Measurements from ENCODE around the gene CFAP97D2.

GRCh38 chr13:114263578-114263977, 84.5 kb downstream of the CFAP97D2 start:
- TF ChIP-seq CTCF (conservative IDR thresholded peaks at IDR 0.05 in 1 of 2, IDR thresholded peaks at IDR 0.05 in 1 of 2; ENCODE audit: extremely low read depth in 1 of 2, insufficient read depth in 1 of 2, low read depth in 1 of 2, low read length in 2 of 2) = no peak
- TF ChIP-seq EZH2 (IDR thresholded peaks at IDR 0.05; ENCODE audit: borderline replicate concordance, low read length) = no peak

All from mammary epithelial cell (primary cell).